ENCODE results near the gene ZNRF3. TPM values are rescaled to one million over a fixed set of nuclear protein-coding genes. Genes with fewer than 3 reads are reported as not detected.
"Not testable (repeated sequence)": the region's sequence is repeated elsewhere in the genome, so short reads cannot be mapped to it uniquely, and the experiment has no call there.

ZNRF3 gene
- total RNA-seq, 1 donor from 2014 or later = 9.6 TPM

DNA sequence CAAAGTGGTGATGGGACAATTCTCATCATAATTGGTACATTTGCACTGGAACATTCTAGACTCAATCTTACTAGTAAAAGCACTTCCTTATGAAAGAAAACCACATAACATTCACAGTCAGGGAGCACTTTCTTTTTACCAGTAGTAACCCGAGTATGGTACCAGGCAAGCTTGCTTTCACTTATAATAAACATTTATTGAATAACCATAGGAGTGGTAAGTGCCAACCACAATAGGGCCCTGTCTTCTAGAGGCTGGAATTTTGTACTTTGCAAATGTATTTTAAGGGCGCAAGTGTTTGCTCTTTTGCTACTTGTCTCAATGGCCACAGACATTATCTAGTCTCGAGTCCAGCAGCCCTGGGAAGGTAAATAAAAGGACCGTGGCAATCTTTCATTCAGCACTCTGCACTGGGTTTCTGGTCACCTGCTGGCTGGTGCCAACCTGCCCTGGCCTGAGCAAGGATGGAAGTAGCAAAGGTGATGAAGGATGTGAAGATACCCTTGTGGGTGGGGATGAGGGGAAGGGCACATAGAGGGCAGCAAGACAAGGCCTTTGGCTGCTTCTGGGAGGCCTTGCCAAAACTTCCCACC lies 154.1 kb downstream of the ZNRF3 start:
- DNase-seq (ENCODE audit: low spot score) = no peak

DNA sequence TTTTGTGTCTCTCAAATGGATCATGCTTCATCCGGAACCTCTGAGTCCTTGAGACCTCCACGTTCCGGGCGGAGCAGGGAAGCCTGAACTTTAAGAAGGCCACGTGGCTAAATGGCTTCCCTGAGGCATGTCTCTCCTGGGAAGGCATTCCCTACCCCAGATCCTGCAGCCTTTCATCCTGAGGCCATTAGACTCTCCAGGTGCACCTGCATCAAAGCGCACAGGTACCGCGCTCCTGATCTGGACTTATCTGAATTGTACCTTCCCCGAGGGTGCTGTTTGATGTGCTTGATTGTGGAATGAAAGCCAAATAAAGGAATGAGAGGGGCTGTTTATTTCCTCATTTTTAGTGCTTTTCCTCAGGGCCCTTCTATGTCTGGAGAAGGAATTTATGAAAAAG lies 155.8 kb downstream of the ZNRF3 start:
- no peak for DNase-seq (ENCODE audit: low spot score)

DNA sequence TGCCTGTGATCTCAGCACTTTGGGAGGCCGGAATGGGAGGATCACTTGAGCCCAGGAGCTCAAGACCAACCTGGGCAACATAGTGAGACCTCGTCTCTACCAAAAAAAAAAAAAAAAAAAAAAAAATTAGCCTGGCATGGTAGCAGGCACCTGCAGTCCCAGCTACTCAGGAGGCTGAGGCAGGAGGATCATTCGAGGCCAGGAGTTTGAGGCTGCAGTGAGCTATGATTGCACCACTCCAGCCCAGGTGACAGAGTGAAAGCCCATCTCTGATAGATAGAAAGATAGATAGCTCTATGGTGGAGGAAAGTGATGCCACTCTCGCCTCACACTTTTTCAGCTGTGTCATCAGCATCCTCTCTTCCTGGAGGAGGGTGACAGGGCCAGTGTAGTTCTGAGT lies 156.3 kb downstream of the ZNRF3 start:
- not testable (repeated sequence) for DNase-seq (ENCODE audit: low spot score)

DNA sequence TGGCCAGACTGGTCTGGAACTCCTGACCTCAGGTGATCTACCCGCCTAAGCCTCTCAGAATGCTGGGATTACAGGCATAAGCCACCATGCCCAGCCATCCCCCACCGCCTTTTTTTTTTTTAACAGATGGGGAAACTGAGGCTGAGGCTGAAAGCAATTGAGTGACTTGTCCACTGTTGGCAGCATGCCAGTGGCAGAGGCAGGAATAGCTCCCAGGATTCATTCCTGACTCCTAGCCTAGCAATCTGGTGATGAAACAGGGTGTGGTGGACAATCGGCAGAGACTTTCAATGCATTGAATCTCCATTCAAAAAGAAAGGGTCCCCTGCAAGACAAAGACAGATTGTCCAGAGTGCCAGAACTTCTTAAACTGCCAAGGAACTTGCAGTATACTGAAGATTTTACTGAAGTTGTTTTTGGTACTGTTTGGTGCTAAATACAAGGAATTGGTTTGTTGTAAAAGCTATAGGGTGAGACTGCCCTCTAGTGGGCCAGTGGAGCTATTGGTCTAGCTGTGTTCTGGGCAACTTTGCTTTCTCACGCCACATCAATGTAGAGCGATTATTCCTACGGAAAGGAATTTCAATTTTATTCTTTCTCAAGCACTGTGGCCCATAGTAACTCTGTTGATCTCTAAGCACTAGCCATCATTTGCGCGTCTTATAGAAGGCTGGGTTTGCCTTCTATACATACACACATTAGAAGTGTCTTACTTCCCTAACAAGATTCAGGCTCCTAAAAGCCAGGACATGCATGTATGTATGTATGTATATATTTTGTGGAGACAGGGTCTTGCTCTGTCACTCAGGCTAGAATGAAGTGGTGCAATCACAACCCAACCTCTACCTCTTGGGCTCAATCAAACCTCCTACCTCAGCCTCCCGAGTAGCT lies 157.3 kb downstream of the ZNRF3 start:
- DNase-seq (ENCODE audit: low spot score) = peak; percentile 76

DNA sequence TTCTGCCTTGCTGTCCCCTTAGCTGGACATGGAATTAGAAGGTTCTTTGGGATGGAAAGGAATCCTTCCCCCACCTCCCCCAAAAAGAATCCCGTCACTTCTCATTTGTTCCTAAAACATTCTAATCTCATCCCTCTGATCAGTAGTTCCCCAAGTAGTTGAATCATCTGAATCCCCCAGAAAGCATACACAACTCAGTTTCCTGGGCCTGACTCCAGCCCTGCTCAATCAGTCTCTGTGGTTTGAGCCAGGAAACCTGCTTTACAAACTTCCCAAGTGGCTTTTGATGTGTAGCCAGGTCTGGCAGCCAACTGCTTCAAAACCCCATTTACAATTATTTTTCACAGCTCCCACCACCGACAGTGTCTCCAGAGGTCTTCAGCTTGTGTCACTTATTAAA lies 158.0 kb downstream of the ZNRF3 start:
- no peak for DNase-seq (ENCODE audit: low spot score)

DNA sequence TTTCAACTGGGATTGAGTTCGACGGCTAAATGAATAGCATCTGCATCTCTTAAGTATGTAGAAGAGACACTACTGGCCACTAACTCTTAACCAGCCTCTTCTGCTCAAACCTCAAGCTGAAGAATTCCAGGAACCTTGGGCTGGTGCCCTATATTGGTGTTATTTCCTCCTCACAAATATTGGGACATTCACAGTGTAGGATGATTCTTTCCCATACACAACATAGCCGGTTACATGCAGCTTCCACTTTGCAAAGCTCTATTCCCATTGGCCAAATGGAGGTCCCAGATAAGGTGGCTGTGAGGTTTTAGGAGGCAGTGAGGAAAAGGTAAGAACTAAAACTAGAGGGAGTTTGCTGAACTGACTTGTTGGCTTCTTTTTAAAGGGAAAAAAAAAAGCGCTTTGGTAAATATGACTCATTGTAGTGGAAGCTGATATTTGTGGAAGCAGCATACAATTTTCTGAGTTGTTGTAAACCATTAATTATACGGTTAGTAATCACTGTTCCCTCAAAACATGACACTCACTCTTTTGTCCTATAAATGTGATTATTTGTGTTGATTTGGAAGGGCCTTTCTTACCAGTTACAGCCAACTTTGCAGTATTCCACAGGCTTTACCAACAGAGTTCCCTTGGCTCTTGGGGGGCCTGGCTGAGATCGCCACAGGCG lies 160.7 kb downstream of the ZNRF3 start:
- no peak for DNase-seq (ENCODE audit: low spot score)

DNA sequence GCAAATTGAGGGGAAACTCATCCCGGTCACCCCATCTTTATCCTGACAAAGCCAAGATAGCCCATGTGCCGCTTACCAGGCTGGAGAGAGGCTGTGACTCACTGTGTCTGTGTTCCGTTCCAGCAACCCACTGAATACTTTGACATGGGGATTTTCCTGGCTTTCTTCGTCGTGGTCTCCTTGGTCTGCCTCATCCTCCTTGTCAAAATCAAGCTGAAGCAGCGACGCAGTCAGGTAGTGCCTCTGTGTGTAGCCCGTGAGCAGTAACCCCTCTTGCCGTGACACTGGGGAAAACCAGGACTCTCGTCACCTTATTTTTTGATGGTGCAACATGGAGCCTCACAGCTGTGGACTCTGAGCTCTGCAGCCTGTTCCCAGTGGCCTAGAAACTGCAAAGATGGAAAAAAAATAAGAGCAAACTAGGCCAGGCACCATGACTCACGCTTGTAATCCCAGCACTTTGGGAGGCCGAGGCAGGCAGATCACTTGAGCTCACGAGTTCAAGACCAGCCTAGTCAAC lies 161.3 kb downstream of the ZNRF3 start:
- DNase-seq (ENCODE audit: low spot score) = no peak

DNA sequence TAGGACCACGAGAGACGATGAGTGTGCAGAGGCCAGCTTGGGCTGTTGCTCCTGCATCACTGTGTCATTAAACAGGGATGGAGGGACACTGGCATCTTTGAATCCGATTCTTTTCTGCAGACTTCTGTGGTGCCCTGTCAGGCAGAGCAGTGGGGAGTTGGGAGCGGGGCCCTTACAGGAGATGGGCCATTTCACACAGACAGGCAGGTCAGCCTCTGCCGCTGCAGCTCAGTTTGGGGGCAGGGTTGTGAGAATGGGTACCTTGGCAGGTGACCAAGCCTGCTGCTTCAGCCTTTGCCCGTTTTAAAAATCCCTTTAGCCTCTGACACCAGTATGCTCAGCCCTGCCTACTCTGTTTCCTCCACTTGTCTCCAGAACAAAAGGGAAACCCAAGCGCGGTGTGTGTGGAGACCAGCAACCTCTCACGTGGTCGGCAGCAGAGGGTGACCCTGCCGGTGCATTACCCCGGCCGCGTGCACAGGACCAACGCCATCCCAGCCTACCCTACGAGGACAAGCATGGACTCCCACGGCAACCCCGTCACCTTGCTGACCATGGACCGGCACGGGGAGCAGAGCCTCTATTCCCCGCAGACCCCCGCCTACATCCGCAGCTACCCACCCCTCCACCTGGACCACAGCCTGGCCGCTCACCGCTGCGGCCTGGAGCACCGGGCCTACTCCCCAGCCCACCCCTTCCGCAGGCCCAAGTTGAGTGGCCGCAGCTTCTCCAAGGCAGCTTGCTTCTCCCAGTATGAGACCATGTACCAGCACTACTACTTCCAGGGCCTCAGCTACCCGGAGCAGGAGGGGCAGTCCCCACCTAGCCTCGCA lies 165.7 kb downstream of the ZNRF3 start:
- no peak for DNase-seq (ENCODE audit: low spot score)

DNA sequence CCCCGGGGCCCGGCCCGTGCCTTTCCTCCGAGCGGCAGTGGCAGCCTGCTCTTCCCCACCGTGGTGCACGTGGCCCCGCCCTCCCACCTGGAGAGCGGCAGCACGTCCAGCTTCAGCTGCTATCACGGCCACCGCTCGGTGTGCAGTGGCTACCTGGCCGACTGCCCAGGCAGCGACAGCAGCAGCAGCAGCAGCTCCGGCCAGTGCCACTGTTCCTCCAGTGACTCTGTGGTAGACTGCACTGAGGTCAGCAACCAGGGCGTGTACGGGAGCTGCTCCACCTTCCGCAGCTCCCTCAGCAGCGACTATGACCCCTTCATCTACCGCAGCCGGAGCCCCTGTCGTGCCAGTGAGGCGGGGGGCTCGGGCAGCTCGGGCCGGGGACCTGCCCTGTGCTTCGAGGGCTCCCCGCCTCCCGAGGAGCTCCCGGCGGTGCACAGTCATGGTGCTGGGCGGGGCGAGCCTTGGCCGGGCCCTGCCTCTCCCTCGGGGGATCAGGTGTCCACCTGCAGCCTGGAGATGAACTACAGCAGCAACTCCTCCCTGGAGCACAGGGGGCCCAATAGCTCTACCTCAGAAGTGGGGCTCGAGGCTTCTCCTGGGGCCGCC lies 166.4 kb downstream of the ZNRF3 start:
- no peak for DNase-seq (ENCODE audit: low spot score)

DNA sequence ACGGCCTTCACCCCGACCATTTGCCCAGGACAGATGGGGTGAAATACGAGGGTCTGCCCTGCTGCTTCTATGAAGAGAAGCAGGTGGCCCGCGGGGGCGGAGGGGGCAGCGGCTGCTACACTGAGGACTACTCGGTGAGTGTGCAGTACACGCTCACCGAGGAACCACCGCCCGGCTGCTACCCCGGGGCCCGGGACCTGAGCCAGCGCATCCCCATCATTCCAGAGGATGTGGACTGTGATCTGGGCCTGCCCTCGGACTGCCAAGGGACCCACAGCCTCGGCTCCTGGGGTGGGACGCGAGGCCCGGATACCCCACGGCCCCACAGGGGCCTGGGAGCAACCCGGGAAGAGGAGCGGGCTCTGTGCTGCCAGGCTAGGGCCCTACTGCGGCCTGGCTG lies 167.1 kb downstream of the ZNRF3 start:
- no peak for DNase-seq (ENCODE audit: low spot score)

DNA sequence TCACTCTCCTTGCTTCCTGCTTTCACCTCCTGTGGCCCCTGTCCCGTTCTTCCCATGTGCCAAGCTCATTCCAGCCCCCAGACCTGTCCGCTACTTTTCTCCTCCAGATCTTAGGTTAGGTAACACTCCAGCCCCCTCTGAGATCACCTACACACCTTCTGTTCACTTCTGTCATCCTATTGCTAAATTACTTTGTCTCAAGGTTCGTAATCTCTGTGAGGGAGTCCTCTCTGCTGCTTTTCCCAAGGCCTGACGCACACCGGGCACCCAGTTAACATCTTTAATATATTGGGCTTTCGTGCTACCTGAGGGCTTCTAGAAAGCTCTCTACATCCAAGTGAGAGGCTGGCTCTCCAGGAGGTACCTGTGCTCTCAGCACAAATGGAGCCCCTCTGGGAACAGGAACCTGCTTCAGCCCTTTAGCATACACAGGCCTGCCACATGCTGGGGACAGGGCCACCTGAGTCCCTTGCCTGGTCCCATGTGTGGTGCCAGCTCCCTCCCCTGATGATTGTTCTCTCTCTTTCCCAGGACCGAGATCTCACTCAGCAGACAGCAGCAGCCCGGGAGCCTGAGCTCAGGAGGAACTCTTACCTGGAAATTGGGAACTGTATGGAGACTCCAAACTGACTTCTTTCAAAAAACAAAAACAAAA lies 169.8 kb downstream of the ZNRF3 start:
- DNase-seq (ENCODE audit: low spot score) = no peak

DNA sequence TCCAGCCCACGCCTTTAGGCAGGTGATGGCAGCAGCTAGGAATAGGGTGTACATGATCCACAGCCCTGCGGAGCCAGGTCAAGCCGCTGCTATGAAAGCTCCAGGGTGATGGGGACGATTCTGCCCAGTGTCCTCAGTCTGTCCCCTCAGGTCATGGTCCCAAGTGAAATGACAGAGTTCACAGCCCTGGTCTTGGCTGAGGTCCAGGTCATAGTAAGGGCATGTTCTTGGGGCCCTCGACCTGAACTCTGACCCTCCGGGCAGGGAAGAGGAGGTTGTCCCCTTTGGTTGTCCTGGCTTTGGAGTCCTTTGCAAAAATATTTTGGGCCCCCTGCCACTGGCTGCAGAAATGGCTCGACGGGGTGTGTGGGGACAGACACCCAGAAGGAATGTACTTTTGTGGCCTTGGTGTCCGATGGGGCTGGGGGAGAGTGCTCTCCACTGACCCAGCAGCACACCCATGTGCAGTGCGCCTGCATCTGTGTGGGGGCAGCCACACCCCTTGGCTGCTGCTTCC lies 170.9 kb downstream of the ZNRF3 start:
- DNase-seq (ENCODE audit: low spot score) = no peak

DNA sequence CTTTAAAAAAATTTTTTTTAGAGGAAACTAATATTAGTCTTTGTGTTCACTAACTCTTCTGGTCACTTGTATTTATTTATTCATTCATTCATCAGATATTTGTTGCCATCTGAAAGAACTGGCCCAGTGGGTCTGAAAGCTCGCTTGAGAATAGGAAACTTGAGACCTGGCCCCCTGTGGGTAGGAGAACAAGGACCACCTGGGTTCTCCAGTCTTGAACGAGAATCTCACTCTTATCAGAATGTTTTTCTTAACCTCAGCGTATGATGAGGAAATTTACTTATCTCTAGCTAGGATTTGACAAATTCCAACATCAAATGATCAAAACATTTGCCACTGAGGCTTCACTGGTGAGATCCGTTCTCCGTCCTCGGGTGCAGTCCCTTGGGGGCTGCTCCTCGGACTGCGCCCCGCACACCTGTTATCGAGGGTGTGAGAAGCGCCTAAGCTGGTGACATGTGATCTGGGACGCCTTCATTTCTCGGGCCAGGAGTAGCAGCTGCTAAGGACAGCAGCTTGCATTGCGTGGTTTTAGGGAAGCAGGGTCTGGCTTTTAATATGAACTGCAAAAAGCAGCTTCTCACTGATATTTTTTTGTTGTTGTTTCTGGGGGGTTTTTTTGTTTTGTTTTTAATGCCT lies 171.9 kb downstream of the ZNRF3 start:
- DNase-seq (ENCODE audit: low spot score) = no peak

DNA sequence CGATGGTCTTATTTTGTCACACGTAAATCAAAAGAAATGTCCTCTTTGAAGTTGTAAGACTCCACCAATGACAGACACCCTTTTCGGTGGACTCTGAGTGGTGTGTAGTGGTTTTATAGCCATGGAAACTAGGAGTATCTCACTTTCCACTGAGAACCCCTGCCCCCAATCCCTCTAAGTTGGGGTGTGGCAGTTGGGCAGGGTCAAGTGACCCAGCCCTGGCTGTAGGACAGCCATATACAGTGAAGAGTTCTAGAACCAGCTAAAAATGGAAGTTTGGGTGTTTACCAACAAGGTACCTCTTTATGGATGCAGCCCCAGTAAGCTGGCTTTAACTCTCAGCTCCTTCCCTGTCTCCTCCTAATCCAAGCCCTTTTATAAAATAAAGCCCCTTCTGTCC lies 173.1 kb downstream of the ZNRF3 start:
- DNase-seq (ENCODE audit: low spot score) = no peak

DNA sequence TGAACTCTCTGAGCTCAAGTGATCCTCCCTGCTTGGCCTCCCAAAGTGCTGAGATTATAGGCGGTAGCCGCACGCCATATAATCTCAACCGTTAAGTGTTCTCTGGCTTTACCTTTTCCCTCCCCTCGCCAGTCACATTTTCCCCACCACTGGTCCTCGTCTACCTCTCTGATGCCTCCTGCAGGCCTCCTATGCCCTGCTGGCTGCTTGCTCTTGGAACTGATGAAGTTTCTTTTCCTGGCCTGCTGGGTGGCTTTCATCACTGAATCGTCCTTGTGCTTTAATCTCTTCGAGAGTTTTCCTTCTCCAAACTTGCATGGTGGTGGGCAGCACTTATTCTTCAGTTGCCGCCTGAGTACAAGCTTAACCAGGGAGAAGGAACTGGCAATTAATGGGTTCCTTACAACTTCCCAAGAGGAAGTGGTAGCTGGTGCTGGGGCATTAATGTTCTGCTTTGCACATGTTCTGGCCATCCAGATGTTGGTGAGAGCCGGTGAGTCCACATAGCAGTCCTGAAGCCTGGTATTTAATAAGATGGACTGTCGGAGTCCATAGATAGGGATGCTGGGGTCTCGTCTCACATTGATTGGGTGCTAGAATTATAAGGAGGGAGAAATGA lies 177.0 kb downstream of the ZNRF3 start:
- DNase-seq (ENCODE audit: low spot score) = no peak

DNA sequence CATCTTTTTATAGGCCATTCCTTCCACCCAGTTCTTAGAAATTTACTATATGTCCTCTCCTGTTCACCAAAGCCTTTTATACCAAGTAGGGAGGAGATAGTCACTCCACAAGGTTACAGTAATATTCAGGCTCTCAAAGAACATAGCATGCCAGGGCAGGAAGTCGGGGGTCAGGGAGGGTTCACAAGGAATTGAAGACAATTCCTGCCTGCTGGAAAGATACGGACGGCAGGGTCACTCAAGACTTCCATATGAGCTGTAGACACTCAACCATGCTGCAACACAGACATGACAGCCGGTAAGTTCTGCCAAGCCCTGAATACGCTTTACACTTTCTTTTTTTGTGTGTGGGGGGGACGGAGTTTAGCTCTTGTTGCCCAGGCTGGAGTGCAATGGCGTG lies 177.6 kb downstream of the ZNRF3 start:
- DNase-seq (ENCODE audit: low spot score) = no peak

DNA sequence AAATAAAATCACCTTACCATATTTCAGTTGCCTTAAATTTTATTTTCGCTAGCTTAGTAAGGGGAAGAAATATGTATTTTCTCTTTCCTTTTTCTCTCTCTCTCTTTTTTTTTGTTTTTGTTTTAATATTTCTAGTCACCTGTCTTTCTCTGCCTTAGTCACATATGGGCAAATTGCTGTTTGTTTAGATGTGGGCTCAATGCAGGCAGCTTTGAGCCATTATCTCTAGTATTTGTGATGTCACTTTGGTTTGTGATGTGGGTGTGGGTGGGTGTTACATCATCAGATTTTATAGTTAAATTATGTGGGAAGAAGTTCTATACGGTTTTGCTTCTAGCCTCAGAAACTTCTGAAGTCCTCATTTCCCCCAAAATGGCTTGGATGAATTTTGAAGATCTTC lies 178.4 kb downstream of the ZNRF3 start, which contains the start of gene C22orf31:
Gene C22orf31, minus strand, starts transcription at position 59 of the 400 bp plus-strand sequence. Its CDS starts 39 bp downstream, at position 20.
- no peak for DNase-seq (ENCODE audit: low spot score)

DNA sequence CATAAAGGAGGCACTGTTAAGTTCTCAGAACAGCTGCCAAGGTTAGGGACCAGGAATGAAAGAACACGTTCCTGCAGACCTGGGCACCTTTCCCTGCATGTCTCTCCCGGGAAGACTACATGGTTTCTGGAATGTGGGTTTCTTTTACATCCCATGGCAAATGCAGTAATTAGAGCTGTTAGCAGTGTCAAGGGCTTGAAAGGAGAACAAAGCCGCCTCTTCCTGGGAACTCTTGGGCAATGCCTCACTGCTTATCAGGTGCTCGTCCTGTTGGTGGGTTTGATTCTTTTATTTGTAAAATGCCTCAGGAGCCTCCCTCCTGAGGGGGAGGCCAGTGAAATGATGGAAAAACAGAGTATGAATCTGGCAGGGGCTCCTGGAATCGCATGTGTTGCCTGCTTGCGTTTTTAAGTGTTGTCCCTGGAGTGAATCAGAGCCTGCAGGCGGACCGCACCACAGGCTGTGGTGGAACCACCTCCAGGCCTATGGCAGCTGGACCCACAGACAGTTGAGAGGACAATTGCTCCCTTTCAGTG lies 179.0 kb downstream of the ZNRF3 start:
- no peak for DNase-seq (ENCODE audit: low spot score)
